Aorta (tissue), 5 donors: ENCODE data around the gene KRT80. TPM values are rescaled to one million over a fixed set of nuclear protein-coding genes. Genes with fewer than 3 reads are reported as not detected.

Source experiments
- ATAC-seq: fragments of 200-7000 bp; cut with Tn5 transposase; one replicate; pipeline ENCODE4 v1.9.1; 2022; ENCODE audit warnings: moderate library complexity; ENCODE audit not compliant: low FRiP score
- DNase-seq, 2 donors: peaks; one replicate each; pipeline ENCODE4 v3.0.0-alpha.2; 2020
- H3K27ac ChIP-seq, 2 donors: one replicate each; pipeline ENCODE4 v1.5.1; 2013; ENCODE audit warnings: low read length in 2 of 2, mild to moderate bottlenecking in 2 of 2, moderate library complexity in 2 of 2, control low read depth in 1 of 2, inconsistent platforms in 1 of 2, low read depth in 1 of 2
- H3K27me3 ChIP-seq, 2 donors: one replicate each; pipeline ENCODE4 v1.6.1; 2013; ENCODE audit warnings: control low read depth in 1 of 2, low read length in 1 of 2, mild to moderate bottlenecking in 1 of 2, moderate library complexity in 1 of 2; ENCODE audit not compliant: insufficient read depth in 2 of 2, control insufficient read depth in 1 of 2
- H3K36me3 ChIP-seq, 2 donors: one replicate each; pipeline ENCODE4 v1.6.1; 2013; ENCODE audit warnings: control low read depth in 1 of 2, low read length in 1 of 2, mild to moderate bottlenecking in 1 of 2; ENCODE audit not compliant: insufficient read depth in 2 of 2, control insufficient read depth in 1 of 2
- H3K4me1 ChIP-seq, 2 donors: one replicate each; pipeline ENCODE4 v1.6.1; 2013; ENCODE audit warnings: low read length in 2 of 2, control low read depth in 1 of 2, mild to moderate bottlenecking in 1 of 2, moderate library complexity in 1 of 2; ENCODE audit not compliant: insufficient read depth in 2 of 2, control insufficient read depth in 1 of 2
- H3K4me3 ChIP-seq, 2 donors: one replicate each; pipeline ENCODE4 v1.5.1; 2013; ENCODE audit warnings: low read length in 2 of 2, control low read depth in 1 of 2, mild to moderate bottlenecking in 1 of 2
- H3K9me3 ChIP-seq: one replicate; pipeline ENCODE4 v1.6.1; 2013; ENCODE audit warnings: mild to moderate bottlenecking, low read length; ENCODE audit not compliant: control insufficient read depth
- WGBS, 2 donors: extraction: QIAGEN DNeasy Blood & Tissue Kit; methylation state at CpG; one replicate each; pipeline ENCODE4 v1.1.7; 2013; 5-methylcytosine and 5-hydroxymethylcytosine counted together
- intact Hi-C, 2 donors: fragments of 100-400 bp; cut with DNase I; formaldehyde crosslinking; loops; one replicate each; pipeline versions ENCODE4 v1.14.2 to v1.15.0; 2022
- polyA plus RNA-seq, 2 donors: library from polyadenylated mRNA; stranded (reverse); fragments of 200-250 nt; gene quantifications; one replicate each; pipeline ENCODE4 v1.2.3, GENCODE V29; 2013
- total RNA-seq, 2 donors: library from RNA; stranded (reverse); fragmentation: NEBNext Ultra II Directional; extraction: Animal tissue kit (Norgen Biotek cat#: 25700); gene quantifications; one replicate each; pipeline ENCODE4 v1.2.1, GENCODE V29; 2021
- donor health status: healthy with polysubstance abuse.
- donor health status: Bipolar disorder and iron deficiency.
- donor health status: DM: no; HTN: no; CAD: no.
- donor health status: DM: no; HTN: no; CAD: no.
- donor health status: DM: yes; HTN: yes; CAD: no.

Gene KRT80
- total and polyA plus RNA-seq, 4 donors, result 0.12 to 0.71 (median 0.20) TPM; not detected in 1

- H3K4me3 ChIP-seq, result no peak overlapping the region
- ATAC-seq (no peak), DNase-seq (peak in 1 of 2 donors; percentile 31)
- H3K27ac ChIP-seq, result no peak overlapping the region
- no peaks in the 10 kb centered on the region for H3K9me3 ChIP-seq
- WGBS, 2 donors, result 88 to 90% methylated on average over 13 of the region's 13 CpGs
- H3K27me3 ChIP-seq, result no peaks in the 10 kb centered on the region
- no peaks in the 10 kb centered on the region for H3K36me3 ChIP-seq
- H3K4me1 ChIP-seq, result no peaks in the 10 kb centered on the region
- intact Hi-C loops, result no loop called here
Observed at GRCh38 chr12:52139147-52139546, 52.7 kb downstream of the KRT80 start.

GRCh38 chr12:52137746-52138145 is 54.1 kb downstream of the KRT80 start:
- Histone ChIP-seq H3K4me1 (no peaks in the 10 kb centered on the region), H3K9me3 (no peaks in the 10 kb centered on the region), H3K4me3 (no peak overlapping the region), H3K27me3 (no peaks in the 10 kb centered on the region), H3K36me3 (no peaks in the 10 kb centered on the region), H3K27ac (no peak overlapping the region)
- WGBS, 2 donors, result 84% methylated on average over 3 to 5 of the region's 5 CpGs
- peak; percentile 36 for ATAC-seq
- intact Hi-C loops, result no loop called here
- DNase-seq, result peak in 1 of 2 donors; percentile 55

- Histone ChIP-seq H3K4me3 (no peak overlapping the region), H3K27ac (no peak overlapping the region), H3K27me3 (no peaks in the 10 kb centered on the region), H3K9me3 (no peaks in the 10 kb centered on the region), H3K36me3 (no peaks in the 10 kb centered on the region), H3K4me1 (no peaks in the 10 kb centered on the region)
- DNase-seq (peak in 1 of 2 donors; percentile 3), ATAC-seq (no peak)
- intact Hi-C loops, result no loop called here
- 80 to 84% methylated on average over 3 of the region's 3 CpGs for WGBS, 2 donors
Observed at GRCh38 chr12:52132754-52133161, 59.1 kb downstream of the KRT80 start.

GRCh38 chr12:52130711-52131110 is 61.1 kb downstream of the KRT80 start:
- no peaks in the 10 kb centered on the region for H3K27me3 ChIP-seq
- WGBS, 2 donors, result 65 to 79% methylated on average over 5 of the region's 5 CpGs
- no peaks in the 10 kb centered on the region for H3K9me3 ChIP-seq
- DNase-seq, result peak in 1 of 2 donors; percentile 48
- H3K4me1 ChIP-seq, result no peaks in the 10 kb centered on the region
- H3K36me3 ChIP-seq, result no peaks in the 10 kb centered on the region
- H3K27ac ChIP-seq, result no peak overlapping the region
- no peak for ATAC-seq
- intact Hi-C loops, result no loop called here
- H3K4me3 ChIP-seq, result no peak overlapping the region

- no peaks in the 10 kb centered on the region for H3K36me3 ChIP-seq
- H3K4me1 ChIP-seq, result no peaks in the 10 kb centered on the region
- intact Hi-C loops, result no loop called here
- H3K27me3 ChIP-seq, result no peaks in the 10 kb centered on the region
- DNase-seq, result peak in 1 of 2 donors; percentile 32
- no peaks in the 10 kb centered on the region for H3K9me3 ChIP-seq
- no peak for ATAC-seq
- H3K4me3 ChIP-seq, result no peak overlapping the region
- no peak overlapping the region for H3K27ac ChIP-seq
- WGBS, 2 donors, result 77 to 81% methylated on average over 10 of the region's 10 CpGs
Observed at GRCh38 chr12:52127683-52128450, 63.9 kb downstream of the KRT80 start.

GRCh38 chr12:52126605-52127578 is 64.9 kb downstream of the KRT80 start:
- DNase-seq (peak in 1 of 2 donors; percentile 37), ATAC-seq (peak; percentile 56)
- H3K4me1 ChIP-seq, result no peaks in the 10 kb centered on the region
- H3K27ac ChIP-seq, result no peak overlapping the region
- no peak overlapping the region for H3K4me3 ChIP-seq
- no peaks in the 10 kb centered on the region for H3K27me3 ChIP-seq
- H3K9me3 ChIP-seq, result no peaks in the 10 kb centered on the region
- WGBS, 2 donors, result 61 to 68% methylated on average over 21 of the region's 21 CpGs
- no peaks in the 10 kb centered on the region for H3K36me3 ChIP-seq
- intact Hi-C loops, result no loop called here

GRCh38 chr12:52126050-52126604 is 65.7 kb downstream of the KRT80 start:
- WGBS, 2 donors, result 89 to 90% methylated on average over 2 of the region's 2 CpGs
- H3K4me3 ChIP-seq, result no peak overlapping the region

GRCh38 chr12:52125476-52125900 is 66.3 kb downstream of the KRT80 start:
- Histone ChIP-seq H3K4me1 (no peaks in the 10 kb centered on the region), H3K9me3 (no peaks in the 10 kb centered on the region), H3K27me3 (no peaks in the 10 kb centered on the region), H3K27ac (no peak overlapping the region), H3K4me3 (no peak overlapping the region), H3K36me3 (no peaks in the 10 kb centered on the region)
- ATAC-seq (no peak), DNase-seq (peak in 1 of 2 donors; percentile 62)
- intact Hi-C loops, result no loop called here
- WGBS, 2 donors, result 81 to 88% methylated on average over 6 of the region's 6 CpGs

More at GRCh38 chr12:52126050-52126604, 65.7 kb downstream of the KRT80 start:
- intact Hi-C loops, result no loop called here
- Histone ChIP-seq H3K4me1 (no peaks in the 10 kb centered on the region), H3K9me3 (no peaks in the 10 kb centered on the region), H3K27me3 (no peaks in the 10 kb centered on the region), H3K27ac (no peak overlapping the region), H3K36me3 (no peaks in the 10 kb centered on the region)
- DNase-seq (peak in 1 of 2 donors; percentile 50), ATAC-seq (no peak)
